Measurements from ENCODE around the gene DDX1. TPM values are rescaled to one million over a fixed set of nuclear protein-coding genes. Genes with fewer than 3 reads are reported as not detected.

The DDX1 gene
- total RNA-seq, 2 experiments from 2014 or later = 42.7 to 91.8 TPM

- Histone ChIP-seq H3K9me2 (ENCODE audit: insufficient read depth, low read length) (no peaks in the 10 kb centered on the region), H2AFZ (ENCODE audit: low read length) (no peak overlapping the region), H3K4me1 (ENCODE audit: insufficient read depth, low read length, poor library complexity, severe bottlenecking) (peaks cover 8% of the 10 kb centered on the region), H3K9me3 (ENCODE audit: low read length) (no peaks in the 10 kb centered on the region), H3K79me2 (ENCODE audit: insufficient read depth, low read depth, low read length) (peaks cover 3% of the 10 kb centered on the region; the same call in 1 of the 2 replicates), H3K36me3 (ENCODE audit: insufficient read depth, low read length) (no peaks in the 10 kb centered on the region), H3K27ac (ENCODE audit: low read depth, low read length, poor library complexity, severe bottlenecking) (no peak overlapping the region), H3K4me3 (ENCODE audit: low read depth, low read length, poor library complexity, severe bottlenecking) (no peak overlapping the region), H3K4me2 (ENCODE audit: low read length) (no peak overlapping the region), H4K20me1 (ENCODE audit: insufficient read depth, low read length) (no peaks in the 10 kb centered on the region)
- CTCF ChIA-PET (ENCODE audit: unreplicated experiment) = no interaction called here
- no peak for DNase-seq (ENCODE audit: low spot score)
- intact Hi-C loops (cut with micrococcal nuclease; ENCODE audit: unreplicated experiment) = no loop called here
- TF ChIP-seq EZH2phosphoT487 (IDR thresholded peaks at IDR 0.05; ENCODE audit: borderline replicate concordance, low read depth, low read length) (no peak), CTCF (conservative IDR thresholded peaks at IDR 0.05; ENCODE audit: low read length) (no peak)
- BruUV-seq (replicated peaks) = no TSS peak
- POLR2A ChIA-PET = interaction anchor here (0.9 to 1.6 kb wide), 3 partner anchors 11 to 890 kb away, joined by 3 to 5 read pairs (median 3); no protein-coding TSS in a partner anchor
These were observed 26.3 kb upstream of the DDX1 start for GRCh38 chr2:15565392-15565791.

- no peak overlapping the region for H3K27ac ChIP-seq (ENCODE audit: low read depth, low read length, poor library complexity, severe bottlenecking)
- DNase-seq (ENCODE audit: low spot score) = no peak
- no peaks in the 10 kb centered on the region for H4K20me1 ChIP-seq (ENCODE audit: insufficient read depth, low read length)
- H3K4me1 ChIP-seq (ENCODE audit: insufficient read depth, low read length, poor library complexity, severe bottlenecking) = peaks cover 8% of the 10 kb centered on the region
- H3K36me3 ChIP-seq (ENCODE audit: insufficient read depth, low read length) = no peaks in the 10 kb centered on the region
- ChIA-PET CTCF (ENCODE audit: unreplicated experiment) (no interaction called here), POLR2A (interaction anchor here (0.9 to 1.6 kb wide), 3 partner anchors 10 to 891 kb away, joined by 3 to 5 read pairs (median 3); no protein-coding TSS in a partner anchor)
- TF ChIP-seq EZH2phosphoT487 (IDR thresholded peaks at IDR 0.05; ENCODE audit: borderline replicate concordance, low read depth, low read length) (no peak), CTCF (conservative IDR thresholded peaks at IDR 0.05; ENCODE audit: low read length) (no peak)
- H3K9me3 ChIP-seq (ENCODE audit: low read length) = no peaks in the 10 kb centered on the region
- H3K4me2 ChIP-seq (ENCODE audit: low read length) = no peak overlapping the region
- H3K4me3 ChIP-seq (ENCODE audit: low read depth, low read length, poor library complexity, severe bottlenecking) = no peak overlapping the region
- intact Hi-C loops (cut with micrococcal nuclease; ENCODE audit: unreplicated experiment) = no loop called here
- no peaks in the 10 kb centered on the region for H3K9me2 ChIP-seq (ENCODE audit: insufficient read depth, low read length)
- H2AFZ ChIP-seq (ENCODE audit: low read length) = no peak overlapping the region
- no TSS peak for BruUV-seq (replicated peaks)
- H3K79me2 ChIP-seq (ENCODE audit: insufficient read depth, low read depth, low read length) = no peaks in the 10 kb centered on the region
These were observed 25.5 kb upstream of the DDX1 start for GRCh38 chr2:15565994-15566671.

DNA sequence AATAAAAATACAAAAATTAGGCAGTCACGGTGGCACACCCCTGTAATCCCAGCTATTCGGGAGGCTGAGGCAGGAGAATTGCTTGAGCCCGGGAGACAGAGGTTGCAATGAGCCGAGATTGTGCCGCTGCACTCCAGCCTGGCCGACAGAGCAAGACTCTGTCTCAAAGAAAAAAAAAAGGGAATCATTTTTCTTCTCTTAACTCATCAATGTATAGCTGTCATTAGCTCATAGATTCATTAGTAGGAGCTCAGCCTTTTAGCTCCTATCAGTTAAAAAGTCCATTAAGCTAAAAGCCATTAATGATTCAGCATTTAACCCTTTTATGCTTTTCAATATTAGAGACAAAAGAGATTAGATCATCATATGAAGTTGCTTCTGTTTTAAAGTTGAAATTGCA, 24.8 kb upstream of the DDX1 start:
- no TSS peak for BruUV-seq (replicated peaks)
- peaks cover 1% of the 10 kb centered on the region for H3K4me1 ChIP-seq (ENCODE audit: insufficient read depth, low read length, poor library complexity, severe bottlenecking)
- CTCF ChIA-PET (ENCODE audit: unreplicated experiment) = no interaction called here
- H4K20me1 ChIP-seq (ENCODE audit: insufficient read depth, low read length) = no peaks in the 10 kb centered on the region
- H3K4me3 ChIP-seq (ENCODE audit: low read depth, low read length, poor library complexity, severe bottlenecking) = no peak overlapping the region
- no peak overlapping the region for H2AFZ ChIP-seq (ENCODE audit: low read length)
- POLR2A ChIA-PET = interaction anchor here (0.8 to 1.1 kb wide), 3 partner anchors 8 to 990 kb away, joined by 3 read pairs; no protein-coding TSS in a partner anchor
- H3K4me2 ChIP-seq (ENCODE audit: low read length) = no peak overlapping the region
- no peak for TF ChIP-seq EZH2phosphoT487 (IDR thresholded peaks at IDR 0.05; ENCODE audit: borderline replicate concordance, low read depth, low read length)
- no peak for TF ChIP-seq CTCF (conservative IDR thresholded peaks at IDR 0.05; ENCODE audit: low read length)
- DNase-seq (ENCODE audit: low spot score) = no peak
- no peaks in the 10 kb centered on the region for H3K79me2 ChIP-seq (ENCODE audit: insufficient read depth, low read depth, low read length)
- H3K27ac ChIP-seq (ENCODE audit: low read depth, low read length, poor library complexity, severe bottlenecking) = no peak overlapping the region
- no peaks in the 10 kb centered on the region for H3K9me3 ChIP-seq (ENCODE audit: low read length)
- H3K36me3 ChIP-seq (ENCODE audit: insufficient read depth, low read length) = no peaks in the 10 kb centered on the region
- H3K9me2 ChIP-seq (ENCODE audit: insufficient read depth, low read length) = no peaks in the 10 kb centered on the region
- intact Hi-C loops (cut with micrococcal nuclease; ENCODE audit: unreplicated experiment) = no loop called here
